GM19238 (cell line): ENCODE data around the gene GUCY2C.
"Not testable (repeated sequence)": the region's sequence is repeated elsewhere in the genome, so short reads cannot be mapped to it uniquely, and the experiment has no call there.

Source experiments
- DNase-seq: peaks from one replicate; pipeline ENCODE4 v3.0.0; 2011; ENCODE audit warnings: low spot score; ENCODE audit not compliant: insufficient read length

The GUCY2C gene

GRCh38 chr12:14696265-14696741, at the start of gene GUCY2C:
GUCY2C (minus strand) TSS chr12:14696599; CDS start chr12:14696448, 151 bp downstream.
- DNase-seq = no peak

- DNase-seq = no peak
Observed at GRCh38 chr12:14743061-14743460, 46.7 kb upstream of the GUCY2C start.

- DNase-seq = no peak
Observed at GRCh38 chr12:14741942-14742341, 45.5 kb upstream of the GUCY2C start.

- no peak for DNase-seq
Observed at GRCh38 chr12:14741153-14741552, 44.8 kb upstream of the GUCY2C start.

- DNase-seq = not testable (repeated sequence)
Observed at GRCh38 chr12:14736441-14736840, 40.0 kb upstream of the GUCY2C start.

GRCh38 chr12:14731821-14732220, 35.4 kb upstream of the GUCY2C start:
- no peak for DNase-seq

- no peak for DNase-seq
Observed at GRCh38 chr12:14729586-14729985, 33.2 kb upstream of the GUCY2C start.

GRCh38 chr12:14723763-14724162, 27.4 kb upstream of the GUCY2C start:
- no peak for DNase-seq

GRCh38 chr12:14716848-14717444, 20.5 kb upstream of the GUCY2C start:
- peak; percentile 13 for DNase-seq

- no peak for DNase-seq
Observed at GRCh38 chr12:14714437-14714836, 18.0 kb upstream of the GUCY2C start.

GRCh38 chr12:14710632-14711320, 14.4 kb upstream of the GUCY2C start:
- no peak for DNase-seq

GRCh38 chr12:14701809-14702568, 5.6 kb upstream of the GUCY2C start:
- DNase-seq = no peak

GRCh38 chr12:14700935-14701334, 4.5 kb upstream of the GUCY2C start:
- DNase-seq = no peak

- no peak for DNase-seq
Observed at GRCh38 chr12:14699923-14700322, 3.5 kb upstream of the GUCY2C start.

GRCh38 chr12:14698555-14698954, 2.2 kb upstream of the GUCY2C start:
- no peak for DNase-seq

- DNase-seq = no peak
Observed at GRCh38 chr12:14695715-14696141, 671 bp downstream of the GUCY2C start.

- no peak for DNase-seq
Observed at GRCh38 chr12:14694970-14695369, 1.4 kb downstream of the GUCY2C start.

GRCh38 chr12:14694145-14694714, 2.2 kb downstream of the GUCY2C start:
- DNase-seq = no peak

- no peak for DNase-seq
Observed at GRCh38 chr12:14693116-14693515, 3.3 kb downstream of the GUCY2C start.

- DNase-seq = no peak
Observed at GRCh38 chr12:14691560-14691959, 4.8 kb downstream of the GUCY2C start.

GRCh38 chr12:14689996-14690395, 6.4 kb downstream of the GUCY2C start:
- no peak for DNase-seq

- no peak for DNase-seq
Observed at GRCh38 chr12:14689144-14689543, 7.3 kb downstream of the GUCY2C start.
